Epithelial cell of esophagus (primary cell): ENCODE results near the gene IFNL2.
"Not testable (repeated sequence)": the region's sequence is repeated elsewhere in the genome, so short reads cannot be mapped to it uniquely, and the experiment has no call there.

Experiments
- DNase-seq: peaks from one replicate; pipeline ENCODE4 v3.0.0; 2010; ENCODE audit warnings: low read depth
- H3K4me3 ChIP-seq: 2 replicates; pipeline ENCODE4 v1.5.1; 2011; ENCODE audit warnings: mild to moderate bottlenecking, low read length, control low read depth
- CTCF ChIP-seq: IDR thresholded peaks from 2 replicates; pipeline ENCODE4 v1.5.1; 2011; ENCODE audit warnings: low read depth, mild to moderate bottlenecking, low read length, control low read depth, inconsistent platforms; ENCODE audit not compliant: insufficient read depth; ENCODE audit errors: missing control alignments

The IFNL2 gene

GRCh38 chr19:39306075-39306474 lies 37.9 kb downstream of the IFNL2 start:
- no peak overlapping the region for H3K4me3 ChIP-seq
- TF ChIP-seq CTCF: no peak
- no peak for DNase-seq

GRCh38 chr19:39307046-39307821 lies 39.0 kb downstream of the IFNL2 start:
- peak; percentile 36 for DNase-seq
- no peak for TF ChIP-seq CTCF
- H3K4me3 ChIP-seq: no peak overlapping the region

GRCh38 chr19:39307822-39308530 lies 39.8 kb downstream of the IFNL2 start:
- H3K4me3 ChIP-seq: no peak overlapping the region
- no peak for TF ChIP-seq CTCF
- no peak for DNase-seq

- no peak overlapping the region for H3K4me3 ChIP-seq
- no peak for TF ChIP-seq CTCF
- DNase-seq: peak; percentile 21
Observed at GRCh38 chr19:39308531-39309304, 40.5 kb downstream of the IFNL2 start.

GRCh38 chr19:39309305-39309670 lies 41.1 kb downstream of the IFNL2 start:
- DNase-seq, H3K4me3 ChIP-seq: not testable (repeated sequence)

GRCh38 chr19:39310558-39311311 lies 42.5 kb downstream of the IFNL2 start:
- DNase-seq: no peak
- no peak overlapping the region for H3K4me3 ChIP-seq
- TF ChIP-seq CTCF: no peak
